Prostate gland (tissue), 2 donors: ENCODE results near the gene ADIPOQ.

Experiments used
- POLR2A ChIP-seq: fragments of 450-650 bp; IDR thresholded peaks from one replicate; pipeline ENCODE4 v1.6.1; 2016; ENCODE audit warnings: antibody characterized with exemption, mild to moderate bottlenecking
- POLR2AphosphoS5 ChIP-seq: sonication (generic); formaldehyde crosslinking; IDR thresholded peaks from one replicate; pipeline ENCODE4 v1.6.1; 2017; ENCODE audit warnings: antibody characterized with exemption
- TF ChIP-seq, protein P1 (sequence below), 4 experiments: fragments of 200-600 bp in 2 of 4; fragments of 450-650 bp in 2 of 4; sonication (generic) in 2 of 4; IDR thresholded peaks; 1 replicate in 3 of 4; 2 replicates in 1 of 4; pipeline ENCODE4 v1.5.1; 2016 to 2019; ENCODE audit warnings: antibody characterized with exemption in 4 of 4, mild to moderate bottlenecking in 2 of 4, moderate library complexity in 2 of 4

DNA sequence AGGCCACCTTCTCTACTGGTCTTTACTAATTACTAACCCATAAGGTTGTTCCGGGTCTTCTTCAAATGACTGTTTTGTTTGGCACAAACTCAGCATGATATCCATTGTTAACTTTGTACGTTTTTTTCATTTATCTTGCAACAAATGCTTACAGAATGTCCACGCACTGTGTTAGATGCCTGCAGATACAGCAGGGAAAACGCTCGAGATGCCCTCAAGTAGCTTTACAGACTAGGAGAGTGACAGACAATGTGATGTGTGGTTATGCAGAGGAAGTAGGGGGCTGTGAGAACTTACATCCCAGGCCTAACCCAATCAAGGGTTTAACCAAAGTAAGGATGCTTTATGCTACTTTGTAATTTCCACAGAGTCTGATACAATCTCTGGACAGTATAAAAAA is 35.3 kb upstream of the ADIPOQ start:
- TF ChIP-seq, protein P1, sequence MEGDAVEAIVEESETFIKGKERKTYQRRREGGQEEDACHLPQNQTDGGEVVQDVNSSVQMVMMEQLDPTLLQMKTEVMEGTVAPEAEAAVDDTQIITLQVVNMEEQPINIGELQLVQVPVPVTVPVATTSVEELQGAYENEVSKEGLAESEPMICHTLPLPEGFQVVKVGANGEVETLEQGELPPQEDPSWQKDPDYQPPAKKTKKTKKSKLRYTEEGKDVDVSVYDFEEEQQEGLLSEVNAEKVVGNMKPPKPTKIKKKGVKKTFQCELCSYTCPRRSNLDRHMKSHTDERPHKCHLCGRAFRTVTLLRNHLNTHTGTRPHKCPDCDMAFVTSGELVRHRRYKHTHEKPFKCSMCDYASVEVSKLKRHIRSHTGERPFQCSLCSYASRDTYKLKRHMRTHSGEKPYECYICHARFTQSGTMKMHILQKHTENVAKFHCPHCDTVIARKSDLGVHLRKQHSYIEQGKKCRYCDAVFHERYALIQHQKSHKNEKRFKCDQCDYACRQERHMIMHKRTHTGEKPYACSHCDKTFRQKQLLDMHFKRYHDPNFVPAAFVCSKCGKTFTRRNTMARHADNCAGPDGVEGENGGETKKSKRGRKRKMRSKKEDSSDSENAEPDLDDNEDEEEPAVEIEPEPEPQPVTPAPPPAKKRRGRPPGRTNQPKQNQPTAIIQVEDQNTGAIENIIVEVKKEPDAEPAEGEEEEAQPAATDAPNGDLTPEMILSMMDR (IDR thresholded peaks at IDR 0.05), result no peak
- TF ChIP-seq POLR2A (no peak), POLR2AphosphoS5 (no peak)
